Colonic mucosa (tissue), 4 donors: ENCODE measurements around the gene HHAT. TPM values are rescaled to one million over a fixed set of nuclear protein-coding genes. Genes with fewer than 3 reads are reported as not detected.

Experiments
- DNase-seq: peaks from one replicate; pipeline ENCODE4 v3.0.0-alpha.2; 2020
- H3K27ac ChIP-seq: fragments of 200-600 bp; one replicate; pipeline ENCODE4 v1.8.0; 2021
- H3K27me3 ChIP-seq: fragments of 200-600 bp; one replicate; pipeline ENCODE4 v1.8.0; 2021
- H3K36me3 ChIP-seq: fragments of 200-600 bp; one replicate; pipeline ENCODE4 v1.8.0; 2021
- H3K4me1 ChIP-seq: fragments of 200-600 bp; one replicate; pipeline ENCODE4 v1.8.0; 2021; ENCODE audit warnings: mild to moderate bottlenecking
- H3K4me3 ChIP-seq: fragments of 200-600 bp; one replicate; pipeline ENCODE4 v1.8.0; 2021
- H3K9ac ChIP-seq, 2 donors: one replicate each; pipeline ENCODE4 v1.7.0; 2013; ENCODE audit warnings: control low read depth in 2 of 2, low read depth in 2 of 2, low read length in 2 of 2
- H3K9me3 ChIP-seq: fragments of 200-600 bp; one replicate; pipeline ENCODE4 v1.8.0; 2021
- CTCF ChIP-seq: fragments of 200-600 bp; IDR thresholded peaks from one replicate; pipeline ENCODE4 v1.8.0; 2022; ENCODE audit warnings: antibody characterized with exemption, mild to moderate bottlenecking
- intact Hi-C: fragments of 100-400 bp; cut with DNase I; formaldehyde crosslinking; loops from one replicate; pipeline ENCODE4 v1.14.1; 2022
- total RNA-seq, 2 donors: library from RNA; stranded (reverse); fragmentation: NEBNext Ultra II Directional in 1 of 2; extraction: Animal tissue kit (Norgen Biotek cat#: 25700) in 1 of 2; gene quantifications; one replicate each; pipeline ENCODE4 v1.2.1, GENCODE V29; 2021
- donor health status: healthy.
- donor health status: DM: no; HTN: no; CAD: no.
- donor health status: DM: no; HTN: no; CAD: no.

HHAT gene
- total RNA-seq, 2 donors from 2014 or later = 3.2 to 4.9 TPM

DNA sequence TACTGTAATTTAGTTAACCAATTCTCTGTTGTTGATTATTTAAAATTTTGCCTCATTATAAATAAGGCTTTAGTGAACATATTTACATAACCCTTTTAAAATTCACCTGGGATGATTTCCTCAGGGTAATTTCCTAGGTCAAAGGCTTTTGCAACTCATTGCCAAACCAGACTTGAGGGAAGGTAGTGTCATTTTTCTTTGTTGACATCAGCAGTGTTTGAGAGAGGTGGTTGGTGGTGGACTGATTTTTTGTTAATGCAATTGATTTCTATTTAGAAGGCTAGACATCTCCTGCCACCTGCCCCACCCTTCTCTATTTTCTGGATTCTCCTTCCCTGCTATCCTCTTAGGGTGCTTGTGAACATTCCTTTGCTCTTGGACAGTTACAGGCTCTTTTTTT is 116.8 kb downstream of the HHAT start:
- Histone ChIP-seq H3K4me1 (no peaks in the 10 kb centered on the region), H3K27ac (no peak overlapping the region), H3K36me3 (no peaks in the 10 kb centered on the region), H3K9me3 (no peaks in the 10 kb centered on the region), H3K9ac (no peak overlapping the region), H3K27me3 (no peaks in the 10 kb centered on the region), H3K4me3 (no peak overlapping the region)
- TF ChIP-seq CTCF = no peak
- intact Hi-C loops = no loop called here
- no peak for DNase-seq

GRCh38 chr1:210445931-210446330 is 117.2 kb downstream of the HHAT start:
- H3K4me3 ChIP-seq = no peak overlapping the region
- H3K9me3 ChIP-seq = no peaks in the 10 kb centered on the region
- H3K36me3 ChIP-seq = no peaks in the 10 kb centered on the region
- no peaks in the 10 kb centered on the region for H3K4me1 ChIP-seq
- no peak overlapping the region for H3K27ac ChIP-seq
- no peak for TF ChIP-seq CTCF
- H3K27me3 ChIP-seq = no peaks in the 10 kb centered on the region
- intact Hi-C loops = no loop called here
- no peak overlapping the region for H3K9ac ChIP-seq
- no peak for DNase-seq

DNA sequence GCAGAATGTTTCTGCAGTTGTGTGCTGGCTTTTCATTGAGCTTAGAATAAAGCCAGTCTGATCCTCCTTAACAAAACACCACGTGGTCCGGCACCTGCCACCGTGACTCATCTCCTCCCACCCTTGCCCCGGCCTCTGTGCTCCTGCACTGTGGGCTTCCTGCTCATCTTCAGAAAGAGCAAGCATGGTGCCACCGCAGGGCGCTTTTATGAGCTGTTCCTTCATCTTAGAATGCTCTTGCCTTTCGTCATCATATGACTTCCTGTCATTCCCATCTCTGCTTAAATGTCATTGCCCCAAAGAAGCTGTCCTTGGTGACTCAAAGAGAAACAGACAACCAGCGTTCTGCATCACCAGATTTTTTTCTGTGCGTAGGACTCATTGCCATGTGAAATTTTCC is 117.8 kb downstream of the HHAT start:
- H3K27ac ChIP-seq = no peak overlapping the region
- no peak overlapping the region for H3K9ac ChIP-seq
- no peak for DNase-seq
- TF ChIP-seq CTCF = no peak
- H3K9me3 ChIP-seq = no peaks in the 10 kb centered on the region
- H3K4me1 ChIP-seq = no peaks in the 10 kb centered on the region
- no peaks in the 10 kb centered on the region for H3K36me3 ChIP-seq
- intact Hi-C loops = no loop called here
- H3K27me3 ChIP-seq = no peaks in the 10 kb centered on the region
- no peak overlapping the region for H3K4me3 ChIP-seq

DNA sequence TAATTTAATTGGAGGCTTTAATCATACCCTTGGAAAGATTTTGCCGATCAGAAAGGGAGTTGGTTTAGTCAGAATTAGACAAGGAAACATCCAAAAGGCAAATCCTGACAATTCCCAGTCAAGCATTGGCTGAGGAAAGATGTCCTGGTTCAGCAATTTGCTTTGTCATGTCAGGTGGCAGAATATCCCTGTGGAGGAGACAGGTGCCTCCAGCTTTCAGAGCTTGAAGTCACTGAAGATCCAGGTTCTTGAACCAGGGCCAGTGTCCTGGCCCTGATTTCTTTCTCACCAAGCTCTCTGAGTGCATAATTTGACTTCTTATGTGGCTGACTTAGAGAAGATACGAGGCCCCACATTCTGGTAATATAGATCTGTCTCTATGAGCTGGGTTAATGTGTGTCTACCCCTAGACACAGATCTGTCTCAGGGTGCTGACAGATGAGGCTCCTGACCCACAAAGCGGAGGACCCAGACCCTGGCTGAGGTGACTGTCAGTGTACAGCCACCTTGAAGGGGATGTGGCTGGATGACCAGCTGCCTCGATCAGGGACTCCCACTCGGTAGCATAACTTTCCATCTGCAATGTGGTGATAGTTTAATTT is 118.9 kb downstream of the HHAT start:
- H3K9ac ChIP-seq = no peak overlapping the region
- H3K27ac ChIP-seq = no peak overlapping the region
- no peaks in the 10 kb centered on the region for H3K4me1 ChIP-seq
- intact Hi-C loops = no loop called here
- H3K36me3 ChIP-seq = no peaks in the 10 kb centered on the region
- no peak for DNase-seq
- TF ChIP-seq CTCF = no peak
- no peaks in the 10 kb centered on the region for H3K27me3 ChIP-seq
- no peaks in the 10 kb centered on the region for H3K9me3 ChIP-seq
- H3K4me3 ChIP-seq = no peak overlapping the region

GRCh38 chr1:210448297-210448892 is 119.7 kb downstream of the HHAT start:
- H3K9me3 ChIP-seq = no peaks in the 10 kb centered on the region
- H3K9ac ChIP-seq = no peak overlapping the region
- intact Hi-C loops = no loop called here
- DNase-seq = no peak
- no peaks in the 10 kb centered on the region for H3K36me3 ChIP-seq
- no peak overlapping the region for H3K27ac ChIP-seq
- H3K4me1 ChIP-seq = no peaks in the 10 kb centered on the region
- H3K27me3 ChIP-seq = no peaks in the 10 kb centered on the region
- no peak overlapping the region for H3K4me3 ChIP-seq
- TF ChIP-seq CTCF = no peak
